Activated naive CD4-positive, alpha-beta T cell treated with anti-CD3 and anti-CD28 coated beads, Interleukin-2, amount 50 U/mL, for 24 hours (primary cell): ENCODE results near the gene MYZAP.

Experiments
- H3K27ac Mint-ChIP-seq: one replicate; pipeline ENCODE4 v1.8.0; 2021; ENCODE audit warnings: mild to moderate bottlenecking, mixed read lengths
- H3K27me3 Mint-ChIP-seq: one replicate; pipeline ENCODE4 v1.8.0; 2021; ENCODE audit warnings: mixed read lengths
- H3K36me3 Mint-ChIP-seq: one replicate; pipeline ENCODE4 v1.8.0; 2021; ENCODE audit warnings: mixed read lengths
- H3K4me1 Mint-ChIP-seq: one replicate; pipeline ENCODE4 v1.8.0; 2021; ENCODE audit warnings: mixed read lengths
- H3K4me3 Mint-ChIP-seq: one replicate; pipeline ENCODE4 v1.8.0; 2021; ENCODE audit warnings: mild to moderate bottlenecking, mixed read lengths
- H3K9me3 Mint-ChIP-seq: one replicate; pipeline ENCODE4 v1.8.0; 2021; ENCODE audit warnings: mixed read lengths

MYZAP gene, protein sequence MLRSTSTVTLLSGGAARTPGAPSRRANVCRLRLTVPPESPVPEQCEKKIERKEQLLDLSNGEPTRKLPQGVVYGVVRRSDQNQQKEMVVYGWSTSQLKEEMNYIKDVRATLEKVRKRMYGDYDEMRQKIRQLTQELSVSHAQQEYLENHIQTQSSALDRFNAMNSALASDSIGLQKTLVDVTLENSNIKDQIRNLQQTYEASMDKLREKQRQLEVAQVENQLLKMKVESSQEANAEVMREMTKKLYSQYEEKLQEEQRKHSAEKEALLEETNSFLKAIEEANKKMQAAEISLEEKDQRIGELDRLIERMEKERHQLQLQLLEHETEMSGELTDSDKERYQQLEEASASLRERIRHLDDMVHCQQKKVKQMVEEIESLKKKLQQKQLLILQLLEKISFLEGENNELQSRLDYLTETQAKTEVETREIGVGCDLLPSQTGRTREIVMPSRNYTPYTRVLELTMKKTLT

DNA sequence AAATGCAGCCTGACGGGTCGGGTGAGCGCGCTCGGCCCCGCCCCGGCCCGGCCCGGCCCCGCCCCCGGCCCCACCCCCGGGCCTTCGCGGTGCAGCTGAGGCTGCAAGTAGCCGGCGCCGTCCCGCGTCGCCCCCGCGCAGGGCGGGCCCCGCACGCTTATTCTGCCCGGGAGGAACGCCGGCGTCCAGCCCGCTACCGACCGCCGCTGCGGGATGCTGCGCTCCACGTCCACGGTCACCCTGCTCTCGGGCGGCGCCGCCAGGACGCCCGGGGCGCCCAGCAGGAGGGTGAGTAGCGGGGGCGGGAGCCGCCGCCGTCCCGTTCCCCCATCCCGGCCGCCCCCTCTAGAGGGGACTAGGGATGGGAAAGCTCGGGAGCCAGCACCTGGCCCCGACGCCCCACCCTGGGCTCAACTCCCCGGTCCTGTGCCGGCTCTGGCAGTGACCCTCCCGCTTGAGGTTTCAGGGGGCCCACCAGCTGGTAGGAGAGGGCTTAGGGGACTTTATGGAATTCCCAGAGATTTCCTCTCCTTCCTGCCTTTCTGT is at the start of gene MYZAP:
Gene MYZAP (plus strand): TSS at position 83 of the 546 bp plus-strand sequence. CDS start 131 bp downstream, at position 214.
- Mint-ChIP-seq H3K36me3 (peaks cover 3% of the 10 kb centered on the region), H3K27me3 (peaks cover 5% of the 10 kb centered on the region), H3K27ac (no peak within 1 kb of the TSS), H3K4me3 (peak within 1 kb of the TSS; percentile 83), H3K9me3 (no peaks in the 10 kb centered on the region), H3K4me1 (peaks cover 48% of the 10 kb centered on the region)

DNA sequence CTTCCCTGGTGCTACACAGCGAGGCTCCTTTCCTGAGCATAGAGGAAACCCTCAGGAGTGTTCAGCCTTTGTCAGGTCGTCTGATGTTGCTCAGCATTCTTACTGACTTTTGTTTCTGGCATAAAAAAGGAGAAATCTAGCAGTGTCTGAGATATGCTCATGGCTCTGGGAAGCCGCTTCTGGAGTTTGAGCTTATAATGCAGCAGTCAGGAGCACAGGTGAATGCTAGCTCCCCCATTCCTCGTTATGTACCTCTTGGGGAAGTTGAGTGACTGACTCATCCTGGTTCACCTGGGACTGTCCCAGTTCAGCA is 49.2 kb upstream of the MYZAP start:
- Mint-ChIP-seq H3K27ac (no peak overlapping the region), H3K9me3 (no peaks in the 10 kb centered on the region), H3K27me3 (peaks cover 3% of the 10 kb centered on the region), H3K4me3 (no peak overlapping the region), H3K4me1 (no peaks in the 10 kb centered on the region), H3K36me3 (no peaks in the 10 kb centered on the region)

DNA sequence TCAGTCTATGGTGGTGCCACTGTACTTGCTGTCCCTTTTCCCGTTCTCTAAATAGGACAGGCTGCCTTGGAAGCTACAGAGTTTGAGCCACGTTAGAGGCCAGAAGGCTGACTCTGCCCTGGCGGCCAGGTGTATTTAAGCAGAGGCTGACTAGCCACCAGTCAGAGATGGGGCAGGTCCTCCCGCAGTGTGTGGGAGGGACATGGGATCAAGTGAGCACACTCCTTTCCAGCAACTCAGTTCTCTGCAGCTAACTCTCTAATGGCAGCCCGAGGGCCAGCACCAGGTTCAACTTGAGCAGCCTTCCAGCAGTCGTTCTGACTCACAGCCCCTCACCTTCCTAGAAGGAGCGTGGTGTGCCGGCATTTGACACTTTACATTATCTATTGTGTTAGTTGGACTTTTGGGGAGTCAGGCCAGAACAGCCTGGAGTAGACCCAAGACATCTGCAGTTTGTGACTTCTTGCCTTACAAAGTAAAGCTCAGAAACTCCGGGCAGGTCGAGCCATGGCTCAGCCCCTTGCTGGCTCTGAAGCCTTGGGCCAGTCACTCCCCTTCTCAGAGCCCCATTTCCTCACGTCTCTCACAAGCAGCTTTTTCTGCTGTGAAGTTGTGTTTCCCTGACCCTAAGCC is 46.7 kb upstream of the MYZAP start:
- Mint-ChIP-seq H3K4me3 (no peak overlapping the region), H3K36me3 (no peaks in the 10 kb centered on the region), H3K27ac (no peak overlapping the region), H3K4me1 (no peaks in the 10 kb centered on the region), H3K9me3 (no peaks in the 10 kb centered on the region), H3K27me3 (no peaks in the 10 kb centered on the region)

DNA sequence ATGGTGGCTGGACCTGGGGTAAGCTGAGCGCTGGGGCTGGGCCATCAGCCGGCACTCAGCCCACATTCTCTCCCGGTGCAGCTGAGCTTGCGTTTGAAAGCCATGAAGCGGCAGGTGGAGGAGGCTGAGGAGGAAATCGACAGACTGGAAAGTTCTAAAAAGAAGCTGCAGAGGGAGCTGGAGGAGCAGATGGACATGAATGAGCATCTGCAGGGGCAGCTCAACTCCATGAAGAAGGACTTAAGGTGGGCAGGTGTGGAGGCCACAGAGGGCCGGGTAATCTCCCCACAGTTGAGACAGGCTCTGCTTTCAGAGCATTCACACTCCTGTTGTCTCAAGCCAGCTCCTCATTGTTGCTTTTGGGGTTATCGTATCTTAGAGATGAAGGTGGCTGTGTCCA is 45.7 kb upstream of the MYZAP start:
- H3K27me3 Mint-ChIP-seq = no peaks in the 10 kb centered on the region
- H3K4me3 Mint-ChIP-seq = no peak overlapping the region
- H3K4me1 Mint-ChIP-seq = no peaks in the 10 kb centered on the region
- no peaks in the 10 kb centered on the region for H3K36me3 Mint-ChIP-seq
- no peak overlapping the region for H3K27ac Mint-ChIP-seq
- H3K9me3 Mint-ChIP-seq = no peaks in the 10 kb centered on the region

DNA sequence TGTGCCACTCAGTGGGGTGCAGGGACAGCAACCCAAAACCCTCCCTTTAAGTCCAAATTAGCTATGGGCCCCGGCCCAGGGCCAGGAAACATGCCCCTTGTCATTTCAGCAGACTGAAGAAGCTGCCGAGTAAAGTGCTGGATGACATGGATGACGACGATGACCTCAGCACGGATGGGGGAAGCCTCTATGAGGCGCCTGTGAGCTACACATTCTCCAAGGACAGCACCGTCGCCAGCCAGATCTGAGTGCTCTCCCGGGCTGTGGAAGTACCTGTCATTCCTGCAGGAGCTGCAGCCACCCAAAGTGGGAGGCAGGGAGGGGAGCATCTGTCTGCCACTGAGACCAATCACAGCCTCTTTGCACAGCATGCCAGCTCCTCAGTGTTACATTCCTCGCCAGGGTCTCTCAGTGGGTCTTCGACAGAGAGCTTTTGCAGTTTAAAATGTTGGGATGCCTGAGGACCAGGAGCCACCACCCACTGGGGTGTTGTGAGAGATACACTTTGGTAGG is 44.4 kb upstream of the MYZAP start:
- H3K27me3 Mint-ChIP-seq = no peaks in the 10 kb centered on the region
- no peaks in the 10 kb centered on the region for H3K4me1 Mint-ChIP-seq
- H3K36me3 Mint-ChIP-seq = no peaks in the 10 kb centered on the region
- no peaks in the 10 kb centered on the region for H3K9me3 Mint-ChIP-seq
- H3K4me3 Mint-ChIP-seq = no peak overlapping the region
- H3K27ac Mint-ChIP-seq = no peak overlapping the region

DNA sequence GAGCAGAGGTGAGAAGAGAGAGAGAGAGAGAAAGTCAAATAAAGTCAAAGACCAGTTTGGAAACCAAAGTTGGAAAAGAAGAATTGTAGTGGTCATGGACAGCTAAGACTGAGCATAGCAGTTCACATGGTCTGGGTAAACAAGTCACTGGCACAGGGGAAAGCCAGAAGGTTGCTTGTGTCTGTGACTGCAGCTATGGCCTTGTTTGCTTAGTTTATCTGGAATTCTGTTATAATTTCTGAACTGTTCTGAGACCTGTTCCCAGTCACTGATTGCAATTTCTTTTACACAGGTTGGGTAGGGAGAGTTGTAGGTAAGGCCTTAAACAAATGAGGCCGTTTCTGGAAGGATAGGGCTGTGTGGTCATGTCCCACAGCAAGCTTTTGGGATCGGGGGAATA is 43.4 kb upstream of the MYZAP start:
- H3K27ac Mint-ChIP-seq = no peak overlapping the region
- H3K36me3 Mint-ChIP-seq = no peaks in the 10 kb centered on the region
- H3K9me3 Mint-ChIP-seq = no peaks in the 10 kb centered on the region
- H3K4me3 Mint-ChIP-seq = no peak overlapping the region
- H3K27me3 Mint-ChIP-seq = no peaks in the 10 kb centered on the region
- H3K4me1 Mint-ChIP-seq = no peaks in the 10 kb centered on the region

DNA sequence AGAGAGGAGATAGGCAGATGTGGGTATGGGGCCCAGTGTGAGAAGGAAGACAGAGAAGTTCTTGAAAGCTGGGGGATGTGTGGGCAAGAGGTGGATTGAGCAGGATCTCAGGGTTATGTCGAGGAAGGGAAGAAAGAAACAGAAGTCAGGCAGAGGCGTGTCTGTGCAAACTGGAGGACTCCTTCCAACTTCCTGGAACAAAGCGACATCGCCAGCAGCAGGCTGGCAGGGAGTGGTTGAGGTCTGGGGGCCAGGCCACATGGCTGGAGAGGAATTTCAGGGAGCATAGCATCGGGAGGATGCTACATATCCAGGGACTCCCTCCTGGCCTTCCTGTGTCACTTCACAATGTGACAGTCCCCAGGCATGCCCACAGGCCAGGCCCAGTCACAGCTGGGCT is 42.9 kb upstream of the MYZAP start:
- no peaks in the 10 kb centered on the region for H3K9me3 Mint-ChIP-seq
- H3K4me1 Mint-ChIP-seq = no peaks in the 10 kb centered on the region
- no peaks in the 10 kb centered on the region for H3K27me3 Mint-ChIP-seq
- no peaks in the 10 kb centered on the region for H3K36me3 Mint-ChIP-seq
- no peak overlapping the region for H3K27ac Mint-ChIP-seq
- H3K4me3 Mint-ChIP-seq = no peak overlapping the region

DNA sequence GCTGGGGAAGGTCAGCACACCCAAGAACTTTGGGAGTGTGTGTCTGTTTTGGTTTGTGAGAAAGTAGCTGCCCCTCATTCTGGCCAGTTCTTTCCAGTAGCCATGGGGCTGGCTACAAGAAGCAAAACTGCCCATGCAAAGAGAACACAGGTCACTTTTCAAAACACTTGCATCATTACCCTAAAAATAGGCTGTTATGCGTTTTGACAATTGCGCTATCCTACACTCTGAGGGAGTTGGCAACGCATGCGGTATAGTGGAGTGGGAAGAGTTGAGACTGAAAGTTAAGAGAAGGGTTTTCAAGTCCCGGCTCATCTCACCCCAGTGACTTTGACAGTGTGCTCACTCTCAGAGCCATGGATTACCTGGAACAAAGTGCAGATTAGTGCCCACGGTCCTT is 41.8 kb upstream of the MYZAP start:
- no peaks in the 10 kb centered on the region for H3K27me3 Mint-ChIP-seq
- no peak overlapping the region for H3K27ac Mint-ChIP-seq
- no peaks in the 10 kb centered on the region for H3K36me3 Mint-ChIP-seq
- no peaks in the 10 kb centered on the region for H3K9me3 Mint-ChIP-seq
- H3K4me1 Mint-ChIP-seq = no peaks in the 10 kb centered on the region
- no peak overlapping the region for H3K4me3 Mint-ChIP-seq

DNA sequence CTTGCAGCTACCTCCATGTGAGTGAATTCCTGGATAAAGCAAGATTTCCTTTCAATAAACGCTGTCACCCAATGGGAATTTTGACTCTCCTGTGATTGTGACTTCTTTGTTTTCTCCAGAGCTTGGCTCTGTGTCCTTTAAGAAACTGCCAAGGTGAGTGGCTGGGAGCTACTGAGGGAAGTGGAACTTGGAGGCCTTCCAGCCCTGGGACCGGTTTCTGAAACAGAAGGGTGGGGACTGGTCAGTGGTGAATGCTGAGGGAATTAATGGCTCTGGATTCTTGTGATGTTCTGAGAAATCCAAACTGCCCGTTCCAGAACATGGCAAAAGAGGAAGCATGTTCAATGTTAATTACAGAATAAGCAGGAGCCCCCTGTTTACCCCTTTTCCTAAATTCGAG is 41.1 kb upstream of the MYZAP start:
- Mint-ChIP-seq H3K4me1 (no peaks in the 10 kb centered on the region), H3K27ac (no peak overlapping the region), H3K4me3 (no peak overlapping the region), H3K27me3 (no peaks in the 10 kb centered on the region), H3K36me3 (no peaks in the 10 kb centered on the region), H3K9me3 (no peaks in the 10 kb centered on the region)

DNA sequence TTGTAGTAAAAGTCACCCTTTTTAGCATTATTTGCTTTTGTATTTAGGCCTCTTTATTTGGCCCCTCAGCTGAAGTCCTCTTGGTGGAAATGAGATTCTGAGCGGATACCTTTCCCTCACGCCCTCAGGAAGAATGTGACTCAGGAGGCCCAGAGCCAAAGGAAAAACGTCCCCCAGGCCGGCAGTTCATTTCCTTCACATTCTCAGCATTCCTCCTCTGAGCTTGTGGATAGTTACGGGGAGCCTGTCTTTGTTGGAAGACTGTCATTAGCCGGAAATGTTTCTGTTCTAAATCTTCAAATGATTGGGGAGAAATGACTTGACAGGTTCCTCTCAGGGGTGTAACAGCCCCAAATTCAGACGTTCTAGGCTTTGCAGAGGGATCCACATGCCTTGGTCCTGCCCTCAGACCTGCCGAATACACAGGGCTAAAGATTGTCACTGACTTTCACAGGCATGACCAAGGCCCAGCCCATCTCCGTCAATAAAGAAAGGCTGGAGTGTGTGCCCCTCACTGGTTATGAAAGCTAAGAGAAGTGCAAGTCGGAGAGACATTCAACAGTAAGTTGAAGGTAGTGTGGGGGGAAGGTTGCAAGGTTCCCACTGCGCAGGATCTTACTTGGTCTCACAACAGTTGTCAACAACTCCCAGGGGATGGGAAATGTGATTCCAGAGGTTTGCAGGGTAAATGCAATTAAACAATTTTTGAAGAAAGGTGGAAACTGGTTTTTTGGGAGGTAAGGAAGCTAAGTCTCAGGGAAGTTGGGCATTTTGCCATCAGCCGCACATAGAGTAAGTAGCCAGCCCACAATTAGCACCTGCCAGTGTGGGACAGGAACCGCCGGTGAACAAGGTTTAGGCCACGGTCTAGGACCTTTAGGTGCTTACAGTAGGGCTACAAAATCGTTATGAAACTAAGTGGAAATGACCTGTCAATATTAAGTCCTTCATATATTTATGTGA is 39.7 kb upstream of the MYZAP start:
- H3K4me3 Mint-ChIP-seq = no peak overlapping the region
- no peak overlapping the region for H3K27ac Mint-ChIP-seq
- H3K4me1 Mint-ChIP-seq = no peaks in the 10 kb centered on the region
- H3K27me3 Mint-ChIP-seq = no peaks in the 10 kb centered on the region
- H3K36me3 Mint-ChIP-seq = no peaks in the 10 kb centered on the region
- H3K9me3 Mint-ChIP-seq = no peaks in the 10 kb centered on the region

DNA sequence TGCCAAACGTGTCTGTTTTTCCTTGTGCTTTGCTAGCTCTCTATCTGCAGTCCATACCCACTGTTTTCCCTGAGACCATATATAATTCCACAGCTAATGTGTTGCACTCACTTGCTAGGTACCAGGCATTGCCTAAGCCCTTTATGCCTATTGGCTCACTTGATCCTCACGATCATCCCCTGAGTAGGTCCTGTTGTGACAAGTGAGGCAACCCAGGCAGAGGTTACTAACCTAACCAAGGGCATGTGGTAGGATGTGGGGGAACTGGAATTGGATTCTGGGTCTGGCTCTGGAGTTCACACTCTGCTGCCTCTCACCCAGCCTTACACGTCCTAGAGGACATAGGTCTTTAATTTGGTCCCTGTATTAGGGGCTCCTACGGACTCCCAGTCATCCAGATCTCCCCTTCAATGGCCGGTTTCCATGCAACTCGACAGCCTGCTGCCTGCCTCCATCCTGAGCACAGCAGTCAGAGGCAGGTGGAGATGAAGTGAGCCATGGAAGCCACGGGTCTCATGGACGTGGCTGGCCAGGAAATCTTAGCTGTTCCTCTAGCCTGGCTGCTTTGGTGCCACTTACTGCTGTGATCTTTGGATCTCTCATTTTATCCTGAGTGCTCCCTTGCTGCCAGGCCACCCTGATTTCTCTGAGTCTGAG is 38.9 kb upstream of the MYZAP start:
- H3K36me3 Mint-ChIP-seq = no peaks in the 10 kb centered on the region
- H3K4me1 Mint-ChIP-seq = no peaks in the 10 kb centered on the region
- H3K9me3 Mint-ChIP-seq = no peaks in the 10 kb centered on the region
- no peak overlapping the region for H3K27ac Mint-ChIP-seq
- no peaks in the 10 kb centered on the region for H3K27me3 Mint-ChIP-seq
- H3K4me3 Mint-ChIP-seq = no peak overlapping the region

DNA sequence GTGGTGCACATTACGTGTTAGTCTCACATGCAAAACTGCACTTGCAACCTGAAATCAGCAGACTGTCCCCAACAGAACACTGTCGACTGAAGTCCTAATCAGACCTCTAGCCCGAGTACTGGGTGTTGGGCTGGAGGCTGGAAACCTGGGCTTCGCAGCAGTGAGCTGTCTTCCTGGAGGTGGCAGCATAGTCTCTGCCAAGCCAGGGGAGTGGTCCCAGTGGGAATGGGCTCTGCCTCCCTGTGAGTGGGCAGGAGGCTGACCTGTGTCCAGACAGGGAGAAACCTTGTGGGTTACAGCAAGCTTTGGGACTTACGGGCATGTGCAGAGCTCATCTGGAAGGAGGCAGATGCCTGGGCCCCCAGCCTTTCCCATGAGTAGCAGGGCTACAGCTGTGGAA is 38.2 kb upstream of the MYZAP start:
- H3K4me3 Mint-ChIP-seq = no peak overlapping the region
- H3K27me3 Mint-ChIP-seq = no peaks in the 10 kb centered on the region
- no peaks in the 10 kb centered on the region for H3K36me3 Mint-ChIP-seq
- H3K27ac Mint-ChIP-seq = no peak overlapping the region
- no peaks in the 10 kb centered on the region for H3K4me1 Mint-ChIP-seq
- H3K9me3 Mint-ChIP-seq = no peaks in the 10 kb centered on the region

DNA sequence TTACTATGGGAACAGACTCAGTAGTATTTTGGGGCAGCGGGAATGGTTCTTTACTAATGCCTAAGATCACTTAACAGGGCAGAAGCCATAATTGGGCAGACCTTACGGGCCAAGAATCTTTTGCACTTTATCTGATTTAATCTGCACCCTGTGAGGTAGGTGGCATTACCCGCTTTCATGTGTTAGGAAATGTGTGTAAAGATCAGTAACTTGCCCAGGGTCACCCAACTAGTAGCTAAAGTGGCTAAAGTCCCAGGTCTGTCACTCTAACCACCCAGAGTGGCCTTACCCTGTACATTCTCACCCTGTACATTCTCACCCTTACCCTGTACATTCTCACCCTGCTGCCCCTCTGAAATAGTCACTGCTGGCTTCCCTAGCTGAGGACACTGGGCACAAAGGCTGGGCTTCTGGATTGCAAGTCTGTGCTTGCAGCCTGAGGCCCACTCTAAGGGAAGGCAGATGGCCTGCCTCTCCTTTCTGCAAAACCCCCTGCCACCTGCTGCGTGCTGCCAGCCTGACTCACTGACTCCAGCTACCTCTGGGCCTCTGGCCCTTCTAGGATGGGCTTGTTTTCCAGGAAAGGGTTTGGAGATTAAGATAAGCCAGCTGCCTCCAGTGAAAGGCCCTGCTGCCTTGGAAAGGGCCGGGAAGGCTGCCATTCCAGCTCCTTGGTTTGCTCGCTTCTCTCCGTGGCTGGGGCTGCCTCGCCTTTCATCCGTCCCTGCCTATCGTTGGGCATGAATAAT is 37.5 kb upstream of the MYZAP start:
- Mint-ChIP-seq H3K4me3 (no peak overlapping the region), H3K27me3 (no peaks in the 10 kb centered on the region), H3K27ac (no peak overlapping the region), H3K9me3 (no peaks in the 10 kb centered on the region), H3K36me3 (no peaks in the 10 kb centered on the region), H3K4me1 (no peaks in the 10 kb centered on the region)

DNA sequence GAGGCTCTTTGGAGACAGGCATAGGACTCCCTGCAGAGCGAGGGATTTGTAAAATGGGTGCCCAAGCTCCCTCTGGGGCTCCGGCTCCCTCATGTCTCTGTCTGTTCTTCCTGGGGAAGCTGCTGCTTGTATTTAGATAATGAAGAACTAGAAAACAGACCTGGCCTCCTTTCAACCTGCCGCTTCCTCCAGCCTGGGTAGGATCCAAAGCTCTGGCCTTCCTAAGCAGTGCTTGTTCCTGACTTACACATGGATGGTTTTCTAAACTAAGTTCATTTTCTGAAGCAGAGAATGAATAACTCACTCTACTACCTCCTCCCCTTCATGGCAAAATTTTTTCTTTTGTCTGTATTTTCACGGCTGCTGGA is 36.9 kb upstream of the MYZAP start:
- H3K27ac Mint-ChIP-seq = no peak overlapping the region
- no peaks in the 10 kb centered on the region for H3K9me3 Mint-ChIP-seq
- no peaks in the 10 kb centered on the region for H3K27me3 Mint-ChIP-seq
- H3K4me1 Mint-ChIP-seq = peaks cover under 1% of the 10 kb centered on the region
- H3K4me3 Mint-ChIP-seq = no peak overlapping the region
- H3K36me3 Mint-ChIP-seq = no peaks in the 10 kb centered on the region
